GM23338 (cell line): ENCODE measurements around the gene ARHGAP10.

Experiments used
- CREB1 ChIP-seq: fragments of 250-450 bp; sonication (Bioruptor Pico); IDR thresholded peaks from 2 replicates; pipeline ENCODE4 v1.5.0; 2020; ENCODE audit warnings: low read depth, mild to moderate bottlenecking, moderate library complexity
- EZH2 ChIP-seq: fragments of 200-600 bp; sonication (generic); IDR thresholded peaks from one replicate; pipeline ENCODE4 v1.8.0; 2017; ENCODE audit warnings: antibody characterized with exemption, mild to moderate bottlenecking, low read depth; ENCODE audit not compliant: unreplicated experiment
- EZH2phosphoT487 ChIP-seq: fragments of 200-600 bp; sonication (generic); IDR thresholded peaks from one replicate; pipeline ENCODE4 v1.8.1; 2018; ENCODE audit warnings: antibody characterized with exemption; ENCODE audit not compliant: unreplicated experiment
- JUNB ChIP-seq: IDR thresholded peaks from one replicate; pipeline ENCODE4 v1.6.1; 2016; ENCODE audit warnings: antibody characterized with exemption; ENCODE audit not compliant: unreplicated experiment
- NANOG ChIP-seq: IDR thresholded peaks from 2 replicates; pipeline ENCODE4 v1.6.1; 2016; ENCODE audit warnings: antibody characterized with exemption, borderline replicate concordance
- POLR2AphosphoS5 ChIP-seq: IDR thresholded peaks from 2 replicates; pipeline ENCODE4 v1.6.1; 2016; ENCODE audit warnings: antibody characterized with exemption, low read depth
- STAT1 ChIP-seq: IDR thresholded peaks from one replicate; pipeline ENCODE4 v1.6.1; 2016; ENCODE audit warnings: antibody characterized with exemption; ENCODE audit not compliant: unreplicated experiment
- TF ChIP-seq, protein P1 (sequence below), 2 experiments: fragments of 200-600 bp in 1 of 2; sonication (generic) in 1 of 2; conservative IDR thresholded peaks; 2 replicates each; pipeline versions ENCODE4 v1.5.1 to v1.6.1; 2016 to 2017; ENCODE audit warnings: antibody characterized with exemption in 2 of 2, low read depth in 2 of 2, mild to moderate bottlenecking in 2 of 2, moderate library complexity in 1 of 2
- TF ChIP-seq, protein P2 (sequence below): IDR thresholded peaks from 2 replicates; pipeline ENCODE4 v1.6.1; 2016; ENCODE audit warnings: antibody characterized with exemption
- TF ChIP-seq, protein P3 (sequence below): IDR thresholded peaks from one replicate; pipeline ENCODE4 v1.6.1; 2018; ENCODE audit warnings: antibody characterized with exemption; ENCODE audit not compliant: unreplicated experiment
- TF ChIP-seq, protein P4 (sequence below): fragments of 250-450 bp; sonication (Bioruptor Pico); IDR thresholded peaks from 2 replicates; pipeline ENCODE4 v1.5.0; 2020; ENCODE audit warnings: mild to moderate bottlenecking, moderate library complexity

DNA sequence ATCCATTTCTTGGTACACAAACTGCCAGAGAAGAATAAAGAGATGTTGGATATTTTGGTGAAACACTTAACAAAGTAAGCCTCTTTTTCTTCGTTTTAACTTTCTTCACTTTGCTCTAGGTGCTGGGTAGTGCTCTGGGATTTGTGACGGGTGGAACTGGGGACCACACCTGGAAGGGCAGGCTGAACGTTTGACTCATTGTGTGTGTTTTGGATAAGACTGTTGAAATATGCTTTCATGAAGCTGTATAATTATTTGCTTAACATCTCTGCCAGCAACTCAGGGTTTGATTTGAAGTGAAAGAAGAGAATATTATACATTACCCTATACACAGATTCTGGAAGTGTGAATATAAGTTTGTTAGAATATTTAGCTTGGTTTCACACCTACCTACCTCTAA lies 233.2 kb downstream of the ARHGAP10 start:
- no peak for TF ChIP-seq POLR2AphosphoS5
- TF ChIP-seq, protein P1, sequence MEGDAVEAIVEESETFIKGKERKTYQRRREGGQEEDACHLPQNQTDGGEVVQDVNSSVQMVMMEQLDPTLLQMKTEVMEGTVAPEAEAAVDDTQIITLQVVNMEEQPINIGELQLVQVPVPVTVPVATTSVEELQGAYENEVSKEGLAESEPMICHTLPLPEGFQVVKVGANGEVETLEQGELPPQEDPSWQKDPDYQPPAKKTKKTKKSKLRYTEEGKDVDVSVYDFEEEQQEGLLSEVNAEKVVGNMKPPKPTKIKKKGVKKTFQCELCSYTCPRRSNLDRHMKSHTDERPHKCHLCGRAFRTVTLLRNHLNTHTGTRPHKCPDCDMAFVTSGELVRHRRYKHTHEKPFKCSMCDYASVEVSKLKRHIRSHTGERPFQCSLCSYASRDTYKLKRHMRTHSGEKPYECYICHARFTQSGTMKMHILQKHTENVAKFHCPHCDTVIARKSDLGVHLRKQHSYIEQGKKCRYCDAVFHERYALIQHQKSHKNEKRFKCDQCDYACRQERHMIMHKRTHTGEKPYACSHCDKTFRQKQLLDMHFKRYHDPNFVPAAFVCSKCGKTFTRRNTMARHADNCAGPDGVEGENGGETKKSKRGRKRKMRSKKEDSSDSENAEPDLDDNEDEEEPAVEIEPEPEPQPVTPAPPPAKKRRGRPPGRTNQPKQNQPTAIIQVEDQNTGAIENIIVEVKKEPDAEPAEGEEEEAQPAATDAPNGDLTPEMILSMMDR (conservative IDR thresholded peaks at IDR 0.05; ENCODE audit: low read depth in 2 of 2) = no peak
- TF ChIP-seq CREB1 (CRISPR knock-in tag) = no peak
- TF ChIP-seq, protein P2, sequence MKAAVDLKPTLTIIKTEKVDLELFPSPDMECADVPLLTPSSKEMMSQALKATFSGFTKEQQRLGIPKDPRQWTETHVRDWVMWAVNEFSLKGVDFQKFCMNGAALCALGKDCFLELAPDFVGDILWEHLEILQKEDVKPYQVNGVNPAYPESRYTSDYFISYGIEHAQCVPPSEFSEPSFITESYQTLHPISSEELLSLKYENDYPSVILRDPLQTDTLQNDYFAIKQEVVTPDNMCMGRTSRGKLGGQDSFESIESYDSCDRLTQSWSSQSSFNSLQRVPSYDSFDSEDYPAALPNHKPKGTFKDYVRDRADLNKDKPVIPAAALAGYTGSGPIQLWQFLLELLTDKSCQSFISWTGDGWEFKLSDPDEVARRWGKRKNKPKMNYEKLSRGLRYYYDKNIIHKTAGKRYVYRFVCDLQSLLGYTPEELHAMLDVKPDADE = no peak
- TF ChIP-seq EZH2phosphoT487 = no peak
- TF ChIP-seq EZH2 = no peak
- TF ChIP-seq, protein P3, sequence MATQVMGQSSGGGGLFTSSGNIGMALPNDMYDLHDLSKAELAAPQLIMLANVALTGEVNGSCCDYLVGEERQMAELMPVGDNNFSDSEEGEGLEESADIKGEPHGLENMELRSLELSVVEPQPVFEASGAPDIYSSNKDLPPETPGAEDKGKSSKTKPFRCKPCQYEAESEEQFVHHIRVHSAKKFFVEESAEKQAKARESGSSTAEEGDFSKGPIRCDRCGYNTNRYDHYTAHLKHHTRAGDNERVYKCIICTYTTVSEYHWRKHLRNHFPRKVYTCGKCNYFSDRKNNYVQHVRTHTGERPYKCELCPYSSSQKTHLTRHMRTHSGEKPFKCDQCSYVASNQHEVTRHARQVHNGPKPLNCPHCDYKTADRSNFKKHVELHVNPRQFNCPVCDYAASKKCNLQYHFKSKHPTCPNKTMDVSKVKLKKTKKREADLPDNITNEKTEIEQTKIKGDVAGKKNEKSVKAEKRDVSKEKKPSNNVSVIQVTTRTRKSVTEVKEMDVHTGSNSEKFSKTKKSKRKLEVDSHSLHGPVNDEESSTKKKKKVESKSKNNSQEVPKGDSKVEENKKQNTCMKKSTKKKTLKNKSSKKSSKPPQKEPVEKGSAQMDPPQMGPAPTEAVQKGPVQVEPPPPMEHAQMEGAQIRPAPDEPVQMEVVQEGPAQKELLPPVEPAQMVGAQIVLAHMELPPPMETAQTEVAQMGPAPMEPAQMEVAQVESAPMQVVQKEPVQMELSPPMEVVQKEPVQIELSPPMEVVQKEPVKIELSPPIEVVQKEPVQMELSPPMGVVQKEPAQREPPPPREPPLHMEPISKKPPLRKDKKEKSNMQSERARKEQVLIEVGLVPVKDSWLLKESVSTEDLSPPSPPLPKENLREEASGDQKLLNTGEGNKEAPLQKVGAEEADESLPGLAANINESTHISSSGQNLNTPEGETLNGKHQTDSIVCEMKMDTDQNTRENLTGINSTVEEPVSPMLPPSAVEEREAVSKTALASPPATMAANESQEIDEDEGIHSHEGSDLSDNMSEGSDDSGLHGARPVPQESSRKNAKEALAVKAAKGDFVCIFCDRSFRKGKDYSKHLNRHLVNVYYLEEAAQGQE = no peak
- TF ChIP-seq JUNB = no peak
- no peak for TF ChIP-seq NANOG
- TF ChIP-seq, protein P4, sequence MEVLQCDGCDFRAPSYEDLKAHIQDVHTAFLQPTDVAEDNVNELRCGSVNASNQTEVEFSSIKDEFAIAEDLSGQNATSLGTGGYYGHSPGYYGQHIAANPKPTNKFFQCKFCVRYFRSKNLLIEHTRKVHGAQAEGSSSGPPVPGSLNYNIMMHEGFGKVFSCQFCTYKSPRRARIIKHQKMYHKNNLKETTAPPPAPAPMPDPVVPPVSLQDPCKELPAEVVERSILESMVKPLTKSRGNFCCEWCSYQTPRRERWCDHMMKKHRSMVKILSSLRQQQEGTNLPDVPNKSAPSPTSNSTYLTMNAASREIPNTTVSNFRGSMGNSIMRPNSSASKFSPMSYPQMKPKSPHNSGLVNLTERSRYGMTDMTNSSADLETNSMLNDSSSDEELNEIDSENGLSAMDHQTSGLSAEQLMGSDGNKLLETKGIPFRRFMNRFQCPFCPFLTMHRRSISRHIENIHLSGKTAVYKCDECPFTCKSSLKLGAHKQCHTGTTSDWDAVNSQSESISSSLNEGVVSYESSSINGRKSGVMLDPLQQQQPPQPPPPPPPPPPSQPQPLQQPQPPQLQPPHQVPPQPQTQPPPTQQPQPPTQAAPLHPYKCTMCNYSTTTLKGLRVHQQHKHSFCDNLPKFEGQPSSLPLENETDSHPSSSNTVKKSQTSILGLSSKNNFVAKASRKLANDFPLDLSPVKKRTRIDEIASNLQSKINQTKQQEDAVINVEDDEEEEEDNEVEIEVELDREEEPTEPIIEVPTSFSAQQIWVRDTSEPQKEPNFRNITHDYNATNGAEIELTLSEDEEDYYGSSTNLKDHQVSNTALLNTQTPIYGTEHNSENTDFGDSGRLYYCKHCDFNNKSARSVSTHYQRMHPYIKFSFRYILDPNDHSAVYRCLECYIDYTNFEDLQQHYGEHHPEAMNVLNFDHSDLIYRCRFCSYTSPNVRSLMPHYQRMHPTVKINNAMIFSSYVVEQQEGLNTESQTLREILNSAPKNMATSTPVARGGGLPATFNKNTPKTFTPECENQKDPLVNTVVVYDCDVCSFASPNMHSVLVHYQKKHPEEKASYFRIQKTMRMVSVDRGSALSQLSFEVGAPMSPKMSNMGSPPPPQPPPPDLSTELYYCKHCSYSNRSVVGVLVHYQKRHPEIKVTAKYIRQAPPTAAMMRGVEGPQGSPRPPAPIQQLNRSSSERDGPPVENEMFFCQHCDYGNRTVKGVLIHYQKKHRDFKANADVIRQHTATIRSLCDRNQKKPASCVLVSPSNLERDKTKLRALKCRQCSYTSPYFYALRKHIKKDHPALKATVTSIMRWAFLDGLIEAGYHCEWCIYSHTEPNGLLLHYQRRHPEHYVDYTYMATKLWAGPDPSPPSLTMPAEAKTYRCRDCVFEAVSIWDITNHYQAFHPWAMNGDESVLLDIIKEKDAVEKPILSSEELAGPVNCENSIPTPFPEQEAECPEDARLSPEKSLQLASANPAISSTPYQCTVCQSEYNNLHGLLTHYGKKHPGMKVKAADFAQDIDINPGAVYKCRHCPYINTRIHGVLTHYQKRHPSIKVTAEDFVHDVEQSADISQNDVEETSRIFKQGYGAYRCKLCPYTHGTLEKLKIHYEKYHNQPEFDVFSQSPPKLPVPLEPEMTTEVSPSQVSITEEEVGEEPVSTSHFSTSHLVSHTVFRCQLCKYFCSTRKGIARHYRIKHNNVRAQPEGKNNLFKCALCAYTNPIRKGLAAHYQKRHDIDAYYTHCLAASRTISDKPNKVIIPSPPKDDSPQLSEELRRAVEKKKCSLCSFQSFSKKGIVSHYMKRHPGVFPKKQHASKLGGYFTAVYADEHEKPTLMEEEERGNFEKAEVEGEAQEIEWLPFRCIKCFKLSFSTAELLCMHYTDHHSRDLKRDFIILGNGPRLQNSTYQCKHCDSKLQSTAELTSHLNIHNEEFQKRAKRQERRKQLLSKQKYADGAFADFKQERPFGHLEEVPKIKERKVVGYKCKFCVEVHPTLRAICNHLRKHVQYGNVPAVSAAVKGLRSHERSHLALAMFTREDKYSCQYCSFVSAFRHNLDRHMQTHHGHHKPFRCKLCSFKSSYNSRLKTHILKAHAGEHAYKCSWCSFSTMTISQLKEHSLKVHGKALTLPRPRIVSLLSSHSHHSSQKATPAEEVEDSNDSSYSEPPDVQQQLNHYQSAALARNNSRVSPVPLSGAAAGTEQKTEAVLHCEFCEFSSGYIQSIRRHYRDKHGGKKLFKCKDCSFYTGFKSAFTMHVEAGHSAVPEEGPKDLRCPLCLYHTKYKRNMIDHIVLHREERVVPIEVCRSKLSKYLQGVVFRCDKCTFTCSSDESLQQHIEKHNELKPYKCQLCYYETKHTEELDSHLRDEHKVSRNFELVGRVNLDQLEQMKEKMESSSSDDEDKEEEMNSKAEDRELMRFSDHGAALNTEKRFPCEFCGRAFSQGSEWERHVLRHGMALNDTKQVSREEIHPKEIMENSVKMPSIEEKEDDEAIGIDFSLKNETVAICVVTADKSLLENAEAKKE = no peak
- TF ChIP-seq STAT1 = no peak
